Activated T-cell treated with anti-CD3 and anti-CD28 coated beads for 1 hour (primary cell): ENCODE data around the gene MAPKAPK2.

Experiments used
- DNase-seq: peaks from one replicate; pipeline ENCODE4 v3.0.0-alpha.2; 2020; ENCODE audit warnings: low read depth

The MAPKAPK2 gene

DNA sequence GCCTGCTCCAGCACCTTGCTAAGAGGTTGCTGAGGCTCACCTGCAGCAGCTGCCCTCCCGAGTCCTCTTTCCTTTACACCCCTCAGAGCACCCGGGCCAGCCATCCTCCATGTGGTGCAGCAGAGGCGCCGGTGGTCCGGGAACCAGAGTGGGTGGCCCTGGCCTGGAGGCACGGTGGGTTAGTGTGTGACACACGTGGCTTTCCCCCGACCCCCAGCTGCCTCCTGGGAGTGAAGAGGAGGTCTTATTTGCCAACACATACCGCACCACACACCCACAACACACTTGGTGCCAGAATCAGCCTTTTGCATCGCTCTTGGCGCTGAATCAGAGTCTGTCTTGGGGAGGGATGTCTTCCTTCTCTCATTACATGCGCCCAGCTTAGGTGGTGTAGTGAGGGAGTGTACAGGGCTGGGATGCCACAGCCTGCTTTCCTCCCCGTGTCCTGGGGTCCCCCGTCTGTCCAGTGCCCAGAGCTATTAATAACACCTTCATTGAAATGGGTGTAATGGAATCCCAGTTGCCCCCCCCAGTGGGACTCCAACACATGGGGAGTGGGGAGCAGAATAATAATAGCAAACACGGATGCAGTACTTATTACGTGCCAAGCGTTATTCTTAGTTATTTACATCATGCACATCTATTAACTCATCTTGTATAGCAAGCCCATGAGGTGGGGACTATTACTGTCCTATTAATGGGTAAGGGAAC is 38.2 kb downstream of the MAPKAPK2 start:
- no peak for DNase-seq

DNA sequence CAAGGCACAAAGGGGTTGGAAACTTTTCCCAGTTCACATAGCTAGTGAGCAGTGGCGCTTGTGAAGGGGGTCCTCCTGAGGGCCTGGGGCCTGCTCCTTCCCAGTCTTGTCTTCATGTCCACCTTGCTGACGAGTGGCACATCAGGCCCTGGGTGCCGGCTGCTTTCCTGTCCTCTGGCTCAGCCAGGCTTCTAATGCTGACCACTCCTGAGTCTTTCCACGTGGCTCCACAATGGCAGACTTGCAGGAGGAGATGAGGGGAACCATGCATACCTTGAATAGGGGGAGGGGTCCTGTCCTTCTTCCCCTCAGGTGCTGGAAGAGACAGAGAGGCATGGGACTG is 38.7 kb downstream of the MAPKAPK2 start:
- no peak for DNase-seq

DNA sequence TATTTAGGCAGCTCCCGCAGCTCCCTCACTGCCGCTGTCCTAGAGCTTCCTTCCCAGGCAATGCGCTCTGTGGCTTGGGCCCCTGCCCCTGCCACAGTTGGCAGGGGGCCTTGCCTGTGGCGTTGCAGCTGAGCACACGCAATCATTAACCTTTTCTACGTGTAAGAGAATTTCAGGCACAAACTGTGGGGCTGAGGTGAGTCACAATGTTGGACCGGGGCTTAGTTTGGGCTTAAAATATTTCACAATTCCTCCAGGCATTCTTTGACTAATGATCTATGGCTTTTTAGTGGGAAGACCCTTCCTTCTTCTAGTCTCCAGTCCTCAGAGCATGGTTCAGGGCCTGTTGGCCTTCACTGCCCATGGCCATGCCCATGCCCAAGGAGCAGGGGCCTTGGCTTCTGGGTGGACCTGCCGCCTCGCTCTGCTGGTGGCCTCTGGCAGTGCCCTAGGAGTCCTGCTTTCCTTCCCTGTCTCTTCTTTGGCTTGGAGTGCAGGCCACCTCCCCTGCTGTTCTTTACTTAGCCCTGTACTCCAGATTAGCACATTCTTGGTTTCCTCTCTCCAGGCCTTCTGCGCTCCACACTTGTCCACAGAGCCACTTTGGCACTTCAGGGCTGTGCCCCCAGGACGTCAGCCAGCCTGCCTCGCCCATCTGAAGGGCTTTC is 39.2 kb downstream of the MAPKAPK2 start:
- no peak for DNase-seq

DNA sequence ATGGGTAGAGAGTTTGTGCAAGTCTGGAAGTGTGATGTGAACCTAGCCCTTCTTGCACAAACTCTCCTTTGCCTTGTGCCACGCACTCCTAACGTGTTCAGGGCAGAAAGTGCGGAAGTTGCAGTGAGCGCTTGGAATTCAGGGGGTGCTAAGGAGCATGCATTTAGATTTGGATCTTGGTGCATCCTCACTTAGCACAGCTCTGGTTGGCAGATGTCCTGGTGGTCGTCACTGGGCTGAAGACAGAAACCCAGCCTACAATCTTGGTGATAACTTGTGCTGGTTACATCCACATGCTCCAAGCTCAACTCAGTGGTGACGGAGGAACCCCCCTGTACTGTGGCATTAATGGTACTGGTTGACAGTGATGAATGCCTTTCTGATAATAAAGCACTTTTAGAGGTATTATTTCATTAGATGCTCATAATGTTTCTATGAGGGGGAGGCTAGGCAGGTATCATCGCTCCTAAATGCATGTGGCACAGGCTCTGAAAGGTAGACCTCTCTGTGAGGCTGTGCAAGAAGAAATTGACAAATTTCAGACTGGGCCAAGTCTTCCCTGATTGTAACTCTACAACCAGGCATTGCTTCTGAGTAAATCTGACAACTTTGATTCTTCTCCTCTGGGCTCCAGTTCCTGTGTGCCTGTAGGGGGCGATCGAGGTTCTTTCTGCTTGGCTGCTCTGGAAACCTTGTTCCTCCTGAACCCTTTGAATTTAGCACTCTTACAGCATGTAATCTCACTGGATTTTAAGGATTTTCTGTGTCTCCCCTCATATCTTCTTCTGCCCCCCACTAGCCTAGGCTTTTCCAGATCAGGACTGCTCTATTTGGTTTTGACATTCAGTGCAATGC is 40.6 kb downstream of the MAPKAPK2 start:
- DNase-seq, result peak; percentile 52

DNA sequence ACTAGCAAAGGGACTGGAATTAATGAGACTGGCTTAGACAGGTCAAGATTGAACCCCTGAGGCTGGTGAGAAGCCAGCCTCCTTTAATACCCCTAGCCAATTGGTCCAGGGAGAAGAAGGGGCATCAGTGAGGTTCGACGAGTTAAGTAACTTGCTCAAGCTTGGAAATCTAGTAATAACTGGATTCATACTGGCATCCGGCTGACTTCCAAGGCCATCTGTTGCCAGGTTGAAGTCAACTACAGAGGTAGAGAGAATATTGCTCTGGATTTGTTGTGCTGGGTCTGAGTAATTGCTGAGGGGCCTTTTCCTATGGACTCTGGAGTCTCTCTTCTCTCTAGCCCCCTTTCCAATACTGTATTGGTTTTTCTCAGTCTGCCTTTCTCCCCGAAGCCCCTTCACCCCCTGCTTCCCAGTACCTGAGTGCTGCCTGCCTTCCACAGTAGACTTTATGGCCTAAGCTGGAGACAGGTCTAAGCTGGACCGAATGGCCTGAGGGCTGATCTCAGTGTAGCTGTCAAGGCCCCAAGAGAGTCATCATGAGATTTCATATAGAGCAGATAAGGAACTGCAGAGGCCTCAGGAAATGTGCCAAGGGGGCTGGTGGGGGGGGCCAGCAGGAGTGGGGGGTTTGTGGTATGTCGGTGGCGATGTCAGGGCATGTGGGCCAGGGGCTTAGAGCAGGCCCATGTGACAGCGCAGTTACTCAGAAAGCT is 43.4 kb downstream of the MAPKAPK2 start:
- DNase-seq, result no peak

DNA sequence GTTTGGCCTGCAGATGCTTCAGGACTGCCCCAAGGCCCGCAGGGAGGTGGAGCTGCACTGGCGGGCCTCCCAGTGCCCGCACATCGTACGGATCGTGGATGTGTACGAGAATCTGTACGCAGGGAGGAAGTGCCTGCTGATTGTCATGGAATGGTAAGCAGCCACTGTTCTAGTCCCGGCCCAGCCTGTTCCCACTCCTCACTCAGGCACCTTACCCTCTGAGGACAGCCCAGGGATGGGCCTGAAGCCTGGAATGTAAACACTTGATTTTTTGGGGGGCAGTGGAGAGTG is 43.9 kb downstream of the MAPKAPK2 start:
- DNase-seq, result no peak

DNA sequence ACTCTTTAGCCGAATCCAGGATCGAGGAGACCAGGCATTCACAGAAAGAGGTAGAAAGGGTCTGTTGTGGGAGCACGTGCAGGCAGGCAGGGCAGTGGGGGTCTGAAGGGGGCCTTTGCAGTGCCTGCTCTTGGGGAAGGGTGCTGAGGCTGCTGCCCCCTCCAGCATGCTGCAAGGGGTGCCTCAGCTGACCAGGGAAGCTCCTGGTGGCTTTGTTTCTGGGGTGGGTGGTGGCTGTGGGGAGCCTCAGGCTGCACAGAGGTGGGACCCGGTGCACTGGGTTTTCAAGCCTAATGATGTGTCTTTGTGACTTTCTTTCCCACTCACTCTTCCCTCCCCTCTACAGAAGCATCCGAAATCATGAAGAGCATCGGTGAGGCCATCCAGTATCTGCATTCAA is 44.3 kb downstream of the MAPKAPK2 start:
- no peak for DNase-seq

DNA sequence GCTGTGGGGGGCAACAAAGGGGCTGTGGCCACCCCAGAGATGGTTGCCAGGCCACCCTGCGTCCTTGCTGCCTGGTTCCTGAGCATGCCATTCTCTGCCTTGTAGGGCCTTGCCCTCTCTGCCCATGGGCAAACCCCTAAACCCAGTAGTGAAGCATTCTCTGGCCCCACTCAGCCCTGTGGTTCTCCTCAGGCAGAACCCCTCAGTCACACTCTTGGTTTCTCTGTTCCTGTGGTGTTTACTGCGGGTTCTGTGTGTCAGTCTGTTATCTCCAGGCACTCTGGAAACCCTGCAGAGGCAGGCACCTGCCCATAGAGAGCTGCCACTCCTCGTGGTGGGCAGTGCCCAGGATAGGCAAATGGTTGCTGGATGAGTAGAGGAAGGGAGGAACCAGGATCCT is 44.8 kb downstream of the MAPKAPK2 start:
- no peak for DNase-seq

DNA sequence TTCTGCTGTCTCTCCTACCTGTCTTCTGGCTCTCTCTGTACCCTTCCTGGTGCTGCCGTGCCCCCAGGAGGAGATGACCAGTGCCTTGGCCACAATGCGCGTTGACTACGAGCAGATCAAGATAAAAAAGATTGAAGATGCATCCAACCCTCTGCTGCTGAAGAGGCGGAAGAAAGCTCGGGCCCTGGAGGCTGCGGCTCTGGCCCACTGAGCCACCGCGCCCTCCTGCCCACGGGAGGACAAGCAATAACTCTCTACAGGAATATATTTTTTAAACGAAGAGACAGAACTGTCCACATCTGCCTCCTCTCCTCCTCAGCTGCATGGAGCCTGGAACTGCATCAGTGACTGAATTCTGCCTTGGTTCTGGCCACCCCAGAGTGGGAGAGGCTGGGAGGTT is 47.8 kb downstream of the MAPKAPK2 start:
- no peak for DNase-seq

DNA sequence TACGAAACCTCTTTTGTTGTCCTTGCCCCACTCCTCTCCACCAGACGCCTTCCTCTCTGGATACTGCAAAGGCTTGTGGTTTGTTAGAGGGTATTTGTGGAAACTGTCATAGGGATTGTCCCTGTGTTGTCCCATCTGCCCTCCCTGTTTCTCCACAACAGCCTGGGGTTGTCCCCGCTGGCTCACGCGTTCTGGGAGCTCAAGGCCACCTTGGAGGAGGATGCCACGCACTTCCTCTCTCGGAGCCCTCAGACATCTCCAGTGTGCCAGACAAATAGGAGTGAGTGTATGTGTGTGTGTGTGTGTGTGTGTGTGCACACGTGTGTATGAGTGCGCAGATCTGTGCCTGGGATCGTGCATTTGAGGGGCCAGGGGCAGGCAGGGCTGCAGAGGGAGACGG is 48.3 kb downstream of the MAPKAPK2 start:
- DNase-seq, result no peak

DNA sequence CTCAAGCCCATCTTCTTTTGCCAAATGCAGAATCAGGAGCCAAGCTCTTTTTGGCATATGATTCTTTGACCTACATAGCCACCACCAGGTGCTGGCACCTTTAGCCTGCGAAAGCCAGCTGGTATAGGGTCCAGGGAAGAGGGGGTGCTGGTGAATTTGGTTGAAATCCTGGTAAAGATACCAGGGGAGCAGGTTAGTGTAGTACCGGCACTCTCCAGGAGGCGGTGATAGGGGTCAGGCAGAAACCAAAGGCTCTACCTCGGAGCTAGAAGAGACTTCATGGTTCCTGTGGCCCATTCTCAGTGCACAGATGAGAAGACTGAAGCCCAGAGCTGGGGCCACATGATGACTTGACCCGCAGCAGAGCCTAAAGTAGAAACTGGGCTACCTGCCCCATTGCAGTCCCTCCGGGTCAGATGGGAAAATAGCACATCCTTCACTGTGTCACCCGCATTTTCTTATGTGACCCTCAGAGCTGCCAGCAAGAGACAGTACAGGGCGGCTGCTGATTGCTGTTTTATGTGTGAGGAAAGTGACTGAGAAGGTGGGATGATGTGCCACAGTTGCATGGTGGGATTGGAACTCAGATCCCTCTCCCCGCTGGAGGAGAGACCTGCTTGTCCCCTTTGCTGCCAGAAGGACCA is 49.9 kb downstream of the MAPKAPK2 start:
- DNase-seq, result peak; percentile 82

DNA sequence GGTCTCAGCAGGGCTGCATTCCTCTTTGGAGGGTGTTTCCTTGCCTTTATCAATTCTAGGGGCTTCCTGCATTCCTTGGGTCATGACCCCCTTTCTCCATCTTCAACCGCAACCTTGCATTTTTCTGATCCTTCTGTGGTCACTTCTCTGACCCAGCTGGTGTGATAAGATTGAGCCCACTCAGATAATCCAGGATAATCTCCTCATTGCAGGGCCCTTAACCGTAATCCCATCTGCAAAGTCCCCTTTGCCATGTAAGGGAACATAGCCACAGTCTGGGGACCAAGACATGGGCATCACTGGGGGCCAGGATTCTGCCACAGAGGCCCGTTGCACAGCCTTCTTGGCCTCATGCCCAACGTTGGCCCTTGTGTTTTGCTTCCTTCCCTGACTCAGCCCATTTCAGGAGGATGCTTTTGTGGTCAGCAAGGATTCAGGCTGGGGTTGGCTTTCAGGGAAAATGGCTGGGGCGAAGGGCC is 50.9 kb downstream of the MAPKAPK2 start:
- no peak for DNase-seq

DNA sequence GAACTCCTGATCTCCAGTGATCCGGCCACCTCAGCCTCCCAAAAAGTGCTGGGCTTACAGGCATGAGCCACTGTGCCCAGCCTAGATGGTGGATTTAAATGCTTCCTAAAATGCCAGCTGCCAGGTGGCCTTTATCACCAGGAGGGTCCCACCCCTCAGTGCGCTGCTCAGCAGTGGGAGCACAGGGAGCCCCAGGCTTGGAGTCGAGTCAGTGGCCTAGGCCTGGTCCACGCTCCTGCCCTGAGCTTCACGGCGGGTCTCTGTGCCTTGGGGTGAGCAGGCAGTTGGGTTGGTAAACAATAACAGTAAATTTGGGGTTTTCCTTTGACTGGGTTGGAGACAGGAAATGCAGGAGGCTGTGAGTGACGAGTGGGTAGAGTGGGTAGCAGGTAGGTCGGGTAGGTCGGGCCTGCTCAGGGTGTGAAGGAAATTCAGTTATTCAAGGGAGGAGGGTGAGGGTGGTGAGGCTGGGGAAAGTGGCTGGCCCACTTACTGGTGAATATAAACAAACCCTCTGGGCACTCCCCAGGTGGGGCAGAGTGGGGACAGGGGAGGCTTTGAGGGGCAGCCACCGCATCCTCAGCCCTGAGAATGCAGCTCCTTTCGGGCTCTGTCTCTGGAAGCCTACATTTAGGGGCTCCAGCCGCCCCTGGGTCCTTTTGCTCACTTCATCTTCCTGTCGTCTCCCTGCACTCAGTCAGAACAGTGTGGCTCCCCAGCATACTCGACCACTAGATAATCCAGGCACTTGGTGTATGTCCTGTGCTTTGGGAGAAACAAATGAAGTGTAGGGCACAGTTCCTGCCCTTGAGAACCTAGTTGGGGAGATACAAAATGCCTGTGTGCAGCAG is 52.4 kb downstream of the MAPKAPK2 start:
- peak; percentile 25 for DNase-seq

DNA sequence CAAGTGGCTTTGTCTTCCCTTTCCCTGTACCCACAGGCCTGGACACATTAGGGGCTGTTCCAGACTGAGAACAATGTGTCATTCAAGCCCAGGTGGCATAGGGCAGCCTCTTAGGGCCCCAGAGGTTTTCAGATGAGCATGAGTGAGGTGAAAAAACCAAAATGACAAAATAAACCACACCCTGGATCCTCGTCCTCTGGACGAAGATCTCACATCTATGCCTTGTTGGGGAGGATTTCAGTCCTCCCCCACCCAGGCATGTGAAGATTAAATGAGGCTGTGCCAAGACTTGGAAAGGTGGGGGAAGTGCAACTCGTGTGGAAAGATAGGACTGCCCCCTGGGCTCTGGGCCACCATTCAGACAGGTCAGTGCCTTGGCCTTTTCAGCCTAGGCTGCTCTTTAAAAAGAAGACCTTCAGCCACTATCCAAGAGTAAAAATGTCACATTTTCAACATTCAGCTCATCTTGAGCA is 53.1 kb downstream of the MAPKAPK2 start:
- no peak for DNase-seq

DNA sequence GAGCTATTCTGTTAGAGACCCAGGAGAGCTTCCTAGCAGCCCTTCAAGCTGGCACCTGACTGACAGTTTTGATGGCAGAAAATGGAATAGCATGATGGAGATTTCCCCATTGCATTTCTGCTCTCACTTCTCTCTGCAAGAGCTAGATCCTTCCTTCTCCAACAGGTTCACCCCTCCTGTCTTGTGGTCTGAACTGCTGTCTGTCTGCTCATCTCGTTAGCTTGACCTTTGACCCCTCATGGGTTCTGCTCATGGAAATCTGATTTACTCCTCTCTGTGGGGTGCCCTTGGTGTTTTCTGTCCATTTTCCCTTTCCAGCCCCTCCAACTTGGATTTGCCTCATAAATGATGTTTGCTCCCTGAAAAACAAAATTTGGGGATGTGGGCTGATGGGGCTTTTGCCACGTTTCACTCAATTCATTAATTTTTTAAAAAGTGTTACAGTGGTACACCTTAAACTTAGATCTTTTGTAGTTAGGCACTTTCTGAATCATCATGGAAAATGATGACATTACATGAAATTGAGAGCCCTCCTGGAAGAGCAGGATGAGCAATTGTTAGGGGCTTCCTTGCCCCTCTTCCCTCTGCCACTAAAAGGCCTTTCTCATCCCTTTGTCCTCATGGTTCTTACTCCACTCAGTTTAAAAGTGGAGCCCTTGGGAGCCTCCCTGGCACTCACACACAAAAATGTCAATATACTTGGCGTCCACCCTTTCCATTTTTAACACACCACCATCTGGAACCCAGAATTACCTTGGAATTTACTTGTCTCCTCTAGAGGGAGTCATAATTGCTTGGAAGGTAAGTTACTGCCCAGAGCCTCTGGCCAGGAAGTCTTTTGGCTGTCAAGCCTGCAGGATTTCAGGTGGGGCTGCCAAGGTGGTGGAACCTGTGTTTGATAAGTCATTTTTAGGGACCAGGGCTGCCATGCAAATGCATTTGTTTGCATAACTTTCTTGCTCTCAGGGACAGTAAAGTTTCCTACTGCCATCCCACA is 54.0 kb downstream of the MAPKAPK2 start:
- DNase-seq, result no peak

DNA sequence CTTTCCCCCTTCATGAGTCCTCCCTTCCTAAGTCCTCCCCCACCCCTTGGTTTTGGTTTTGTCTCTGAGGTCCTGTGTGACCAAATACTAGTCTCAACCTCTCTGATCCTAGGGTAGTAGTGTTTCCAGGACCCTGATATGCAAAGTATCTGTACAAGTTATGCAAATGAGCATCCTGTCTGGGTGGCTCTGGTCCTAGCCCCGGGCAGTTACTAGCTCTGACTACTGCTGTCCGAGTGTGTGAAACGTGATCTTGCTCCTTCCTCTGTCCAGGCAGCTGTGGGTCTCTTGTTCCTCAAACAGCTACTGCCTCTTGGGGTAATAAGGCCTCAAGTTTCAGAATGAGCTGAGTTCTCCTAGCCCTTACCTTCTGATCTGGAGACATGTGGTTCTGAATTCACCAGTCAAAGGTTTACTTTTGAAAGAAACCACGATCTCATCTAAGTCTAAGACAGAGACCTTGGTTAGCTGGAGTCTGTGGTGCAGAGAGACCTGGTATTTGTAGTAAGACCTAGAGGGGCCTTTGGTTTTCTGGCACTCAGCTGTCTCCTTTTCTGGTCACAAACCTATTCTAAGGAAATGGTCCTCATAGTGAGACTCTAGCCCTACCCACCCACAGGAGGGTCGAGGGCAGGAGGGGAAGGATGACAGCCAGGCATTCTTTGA is 54.8 kb downstream of the MAPKAPK2 start:
- DNase-seq, result no peak

DNA sequence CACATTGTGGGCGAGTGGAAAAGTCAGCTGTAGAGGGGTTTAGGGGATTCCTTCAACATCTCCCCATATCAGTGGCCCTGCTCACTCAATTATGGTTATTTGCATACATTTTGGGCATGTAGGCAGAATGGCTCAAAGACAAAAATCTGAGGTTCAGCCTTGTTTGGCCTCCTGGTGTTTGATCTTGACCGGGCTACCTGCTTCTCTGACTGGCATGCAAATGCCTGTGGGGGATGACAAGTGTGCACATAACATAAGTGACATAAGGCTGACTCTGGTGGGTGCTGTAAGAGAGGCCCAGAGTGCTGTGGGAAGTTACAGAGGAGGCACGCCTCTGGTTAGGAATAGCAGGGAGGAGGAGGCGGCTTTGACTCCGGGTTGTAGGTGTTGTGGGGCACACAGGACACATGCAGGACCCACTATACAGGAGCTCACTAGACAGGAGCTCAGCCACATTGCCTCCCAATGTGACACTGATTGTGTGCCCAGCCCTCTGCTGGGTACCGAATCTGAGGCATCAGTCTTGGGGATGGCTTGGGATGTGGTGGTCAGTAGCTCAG is 56.5 kb downstream of the MAPKAPK2 start:
- DNase-seq, result no peak

DNA sequence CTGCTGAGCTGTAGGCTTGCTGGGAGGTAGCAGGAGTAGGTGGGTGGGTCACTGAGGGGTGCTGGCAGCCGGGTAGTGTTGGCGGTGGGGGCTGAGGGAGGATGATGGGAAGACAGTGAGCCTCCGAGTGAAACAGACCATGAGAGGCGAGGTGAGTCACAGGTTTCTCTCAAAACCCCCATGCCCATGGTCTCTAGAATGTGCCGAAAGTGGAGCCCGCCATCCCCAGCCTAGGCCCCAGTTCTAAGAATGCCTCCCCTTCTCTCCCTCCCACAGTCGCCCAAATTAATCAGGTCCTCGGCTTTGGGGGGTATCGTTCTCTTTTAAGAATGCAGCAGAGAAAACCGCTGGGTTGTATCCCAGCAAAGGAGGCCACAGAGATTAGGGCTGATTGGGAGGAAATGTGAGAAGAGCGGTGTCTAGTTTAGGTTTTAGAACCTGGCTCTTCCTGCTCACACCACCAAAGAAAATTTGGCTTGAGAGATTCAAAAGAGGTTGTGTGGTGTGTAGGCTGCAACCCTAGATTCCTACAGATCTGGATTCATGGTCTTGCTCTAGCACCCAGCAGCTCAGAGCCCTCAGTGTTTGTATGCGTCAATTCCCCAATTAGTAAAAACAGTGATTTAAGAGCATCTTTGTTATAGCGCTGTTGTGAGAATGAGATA is 58.1 kb downstream of the MAPKAPK2 start:
- no peak for DNase-seq
